HepG2 (cell line): ENCODE data around the gene PLEKHG4. TPM values are rescaled to one million over a fixed set of nuclear protein-coding genes. Genes with fewer than 3 reads are reported as not detected.

ENCODE experiments used
- FOXO1 ChIP-seq: sonication (generic); formaldehyde crosslinking; IDR thresholded peaks from 2 replicates; pipeline ENCODE4 v1.4.0; 2020; ENCODE audit warnings: missing genetic modification reagents
- HIVEP1 ChIP-seq: sonication (generic); formaldehyde crosslinking; IDR thresholded peaks from 2 replicates; pipeline ENCODE4 v1.4.0; 2020; ENCODE audit warnings: mild to moderate bottlenecking, missing genetic modification reagents
- LCORL ChIP-seq, 2 experiments: fragments of 450-650 bp in 1 of 2; sonication (generic) in 1 of 2; formaldehyde crosslinking in 1 of 2; IDR thresholded peaks; 2 replicates each; pipeline versions ENCODE4 v1.5.0 to v1.6.1; 2017 to 2020; ENCODE audit warnings: antibody characterized with exemption in 1 of 2, missing genetic modification reagents in 1 of 2
- TAF1 ChIP-seq: sonication (generic); formaldehyde crosslinking; IDR thresholded peaks from 2 replicates; pipeline ENCODE4 v1.4.0; 2020; ENCODE audit warnings: missing genetic modification reagents
- TMF1 ChIP-seq: sonication (generic); formaldehyde crosslinking; IDR thresholded peaks from 2 replicates; pipeline ENCODE4 v1.8.1; 2022; ENCODE audit warnings: low read depth, missing genetic modification reagents
- ZNF121 ChIP-seq: sonication (generic); formaldehyde crosslinking; IDR thresholded peaks from 2 replicates; pipeline ENCODE4 v1.5.0; 2020; ENCODE audit warnings: mild to moderate bottlenecking, missing genetic modification reagents
- ZNF781 ChIP-seq: sonication (generic); formaldehyde crosslinking; IDR thresholded peaks from 2 replicates; pipeline ENCODE4 v1.5.1; 2020; ENCODE audit warnings: borderline replicate concordance, mild to moderate bottlenecking, missing genetic modification reagents; ENCODE audit errors: not compliant biosample characterization
- polyA plus RNA-seq, 8 experiments: library from polyadenylated mRNA; depleted of rRNA in 3 of 8; stranded (reverse) in 7 of 8; unstranded in 1 of 8; fragments of >200 nt; fragmentation: Illumina TruSeq in 4 of 8; extraction: Trizol in 4 of 8; gene quantifications; 2 replicates each; pipeline versions ENCODE4 v1.2.1 to v1.2.3, GENCODE V29; 2011 to 2016; ENCODE audit warnings: low read depth in 4 of 8, missing spikeins in 1 of 8, mixed read lengths in 1 of 8; ENCODE audit not compliant: insufficient read depth in 1 of 8
- total RNA-seq, 5 experiments: library from RNA; depleted of rRNA; stranded (reverse); fragments of >200 nt; fragmentation: Illumina TruSeq; extraction: Trizol; gene quantifications; 2 replicates each; pipeline ENCODE4 v1.2.3, GENCODE V29; 2016; ENCODE audit warnings: low read depth in 1 of 5
- TF ChIP-seq, protein P1 (sequence below): sonication (generic); formaldehyde crosslinking; IDR thresholded peaks from 2 replicates; pipeline ENCODE4 v1.8.0; 2022; ENCODE audit warnings: mild to moderate bottlenecking, missing genetic modification reagents, borderline replicate concordance
- TF ChIP-seq, protein P2 (sequence below): sonication (generic); formaldehyde crosslinking; IDR thresholded peaks from 2 replicates; pipeline ENCODE4 v1.5.0; 2020; ENCODE audit warnings: mild to moderate bottlenecking, missing genetic modification reagents, borderline replicate concordance
- TF ChIP-seq, protein P3 (sequence below): sonication (generic); formaldehyde crosslinking; IDR thresholded peaks from 2 replicates; pipeline ENCODE4 v1.5.0; 2020; ENCODE audit warnings: missing genetic modification reagents
- TF ChIP-seq, protein P4 (sequence below): sonication (generic); formaldehyde crosslinking; IDR thresholded peaks from 2 replicates; pipeline ENCODE4 v1.4.0; 2020; ENCODE audit warnings: missing genetic modification reagents
- TF ChIP-seq, protein P5 (sequence below): sonication (generic); formaldehyde crosslinking; IDR thresholded peaks from 2 replicates; pipeline ENCODE4 v1.5.0; 2020; ENCODE audit warnings: missing genetic modification reagents

Gene PLEKHG4
- total and polyA plus RNA-seq, 2 of the 13 experiments (the other 11 are each of a cell fraction or from before 2014, with no cell fraction given): 7.1 to 13.6 TPM

DNA sequence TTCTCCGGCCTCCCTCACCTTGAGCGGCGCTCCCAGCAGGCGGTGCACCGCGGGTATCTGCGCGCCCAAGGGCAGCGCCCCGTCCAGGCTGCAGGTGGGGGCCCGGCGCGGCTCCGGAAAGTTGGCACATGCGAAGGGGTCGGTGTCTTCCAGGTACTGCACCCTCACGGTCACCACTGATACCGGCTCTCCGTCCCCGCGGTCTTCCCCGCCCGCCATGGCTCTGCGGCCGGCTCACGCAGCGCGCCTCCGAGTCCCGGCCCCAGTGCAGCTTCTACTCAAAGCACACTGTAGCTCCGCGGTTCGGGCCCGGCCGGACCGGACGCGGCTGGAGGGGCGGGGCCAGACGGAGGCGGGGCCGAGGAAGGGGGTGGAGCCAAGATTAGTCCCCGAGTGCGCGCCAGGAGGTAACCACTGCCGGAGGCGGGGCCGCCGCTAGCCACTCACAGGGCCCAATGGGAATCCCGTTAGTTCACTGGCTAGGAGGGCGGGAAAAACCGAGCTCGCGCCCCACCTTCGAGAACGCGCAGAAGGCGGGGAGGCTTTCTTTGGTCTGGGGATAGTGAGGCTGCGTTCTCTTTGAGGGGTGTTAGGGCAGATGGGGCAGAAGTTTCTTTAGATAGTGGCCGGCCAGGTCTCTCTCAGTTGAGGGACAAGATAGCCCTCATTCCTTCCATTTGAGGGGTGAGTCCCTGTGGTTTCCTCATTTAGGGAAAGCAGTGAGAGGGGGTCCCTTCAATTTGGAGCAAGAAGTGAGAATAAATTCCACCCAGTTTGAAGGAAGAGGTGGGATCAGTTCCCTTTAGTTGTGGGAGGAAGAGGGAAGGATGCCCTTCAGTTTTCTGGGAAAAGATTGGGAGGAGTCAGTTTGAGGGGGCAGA, 31.9 kb upstream of the PLEKHG4 start, which contains the start of gene FHOD1 (continued):
- TF ChIP-seq, protein P1, sequence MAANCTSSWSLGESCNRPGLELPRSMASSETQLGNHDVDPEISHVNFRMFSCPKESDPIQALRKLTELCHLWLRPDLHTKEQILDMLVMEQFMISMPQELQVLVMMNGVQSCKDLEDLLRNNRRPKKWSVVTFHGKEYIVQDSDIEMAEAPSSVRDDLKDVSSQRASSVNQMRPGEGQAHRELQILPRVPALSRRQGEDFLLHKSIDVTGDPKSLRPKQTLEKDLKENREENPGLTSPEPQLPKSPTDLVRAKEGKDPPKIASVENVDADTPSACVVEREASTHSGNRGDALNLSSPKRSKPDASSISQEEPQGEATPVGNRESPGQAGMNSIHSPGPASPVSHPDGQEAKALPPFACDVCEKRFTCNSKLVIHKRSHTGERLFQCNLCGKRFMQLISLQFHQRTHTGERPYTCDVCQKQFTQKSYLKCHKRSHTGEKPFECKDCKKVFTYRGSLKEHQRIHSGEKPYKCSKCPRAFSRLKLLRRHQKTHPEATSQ (CRISPR knock-in tag): peak; percentile 81; the same call in 1 of the 2 replicates
- no peak for TF ChIP-seq LCORL (IDR thresholded peaks at IDR 0.05)
- TF ChIP-seq LCORL (CRISPR knock-in tag; IDR thresholded peaks at IDR 0.05): peak; percentile 69
- TF ChIP-seq FOXO1: peak; percentile 29; the same call in 1 of the 2 replicates
- TF ChIP-seq TAF1: peak; percentile 85
- TF ChIP-seq, protein P2, sequence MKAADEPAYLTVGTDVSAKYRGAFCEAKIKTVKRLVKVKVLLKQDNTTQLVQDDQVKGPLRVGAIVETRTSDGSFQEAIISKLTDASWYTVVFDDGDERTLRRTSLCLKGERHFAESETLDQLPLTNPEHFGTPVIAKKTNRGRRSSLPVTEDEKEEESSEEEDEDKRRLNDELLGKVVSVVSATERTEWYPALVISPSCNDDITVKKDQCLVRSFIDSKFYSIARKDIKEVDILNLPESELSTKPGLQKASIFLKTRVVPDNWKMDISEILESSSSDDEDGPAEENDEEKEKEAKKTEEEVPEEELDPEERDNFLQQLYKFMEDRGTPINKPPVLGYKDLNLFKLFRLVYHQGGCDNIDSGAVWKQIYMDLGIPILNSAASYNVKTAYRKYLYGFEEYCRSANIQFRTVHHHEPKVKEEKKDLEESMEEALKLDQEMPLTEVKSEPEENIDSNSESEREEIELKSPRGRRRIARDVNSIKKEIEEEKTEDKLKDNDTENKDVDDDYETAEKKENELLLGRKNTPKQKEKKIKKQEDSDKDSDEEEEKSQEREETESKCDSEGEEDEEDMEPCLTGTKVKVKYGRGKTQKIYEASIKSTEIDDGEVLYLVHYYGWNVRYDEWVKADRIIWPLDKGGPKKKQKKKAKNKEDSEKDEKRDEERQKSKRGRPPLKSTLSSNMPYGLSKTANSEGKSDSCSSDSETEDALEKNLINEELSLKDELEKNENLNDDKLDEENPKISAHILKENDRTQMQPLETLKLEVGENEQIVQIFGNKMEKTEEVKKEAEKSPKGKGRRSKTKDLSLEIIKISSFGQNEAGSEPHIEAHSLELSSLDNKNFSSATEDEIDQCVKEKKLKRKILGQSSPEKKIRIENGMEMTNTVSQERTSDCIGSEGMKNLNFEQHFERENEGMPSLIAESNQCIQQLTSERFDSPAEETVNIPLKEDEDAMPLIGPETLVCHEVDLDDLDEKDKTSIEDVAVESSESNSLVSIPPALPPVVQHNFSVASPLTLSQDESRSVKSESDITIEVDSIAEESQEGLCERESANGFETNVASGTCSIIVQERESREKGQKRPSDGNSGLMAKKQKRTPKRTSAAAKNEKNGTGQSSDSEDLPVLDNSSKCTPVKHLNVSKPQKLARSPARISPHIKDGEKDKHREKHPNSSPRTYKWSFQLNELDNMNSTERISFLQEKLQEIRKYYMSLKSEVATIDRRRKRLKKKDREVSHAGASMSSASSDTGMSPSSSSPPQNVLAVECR (CRISPR knock-in tag): peak; percentile 69; the same call in 1 of the 2 replicates
- peak; percentile 61; the same call in 1 of the 2 replicates for TF ChIP-seq HIVEP1 (CRISPR knock-in tag)
- TF ChIP-seq, protein P3, sequence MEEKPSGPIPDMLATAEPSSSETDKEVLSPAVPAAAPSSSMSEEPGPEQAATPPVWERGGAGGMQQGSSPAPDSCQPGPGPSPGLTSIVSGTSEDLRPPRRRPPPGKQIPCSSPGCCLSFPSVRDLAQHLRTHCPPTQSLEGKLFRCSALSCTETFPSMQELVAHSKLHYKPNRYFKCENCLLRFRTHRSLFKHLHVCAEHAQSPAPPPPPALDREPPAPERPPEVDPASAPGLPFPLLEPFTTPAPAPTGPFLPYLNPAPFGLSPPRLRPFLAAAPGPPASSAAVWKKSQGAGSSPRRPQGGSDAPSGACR (CRISPR knock-in tag): no peak
- TF ChIP-seq, protein P4, sequence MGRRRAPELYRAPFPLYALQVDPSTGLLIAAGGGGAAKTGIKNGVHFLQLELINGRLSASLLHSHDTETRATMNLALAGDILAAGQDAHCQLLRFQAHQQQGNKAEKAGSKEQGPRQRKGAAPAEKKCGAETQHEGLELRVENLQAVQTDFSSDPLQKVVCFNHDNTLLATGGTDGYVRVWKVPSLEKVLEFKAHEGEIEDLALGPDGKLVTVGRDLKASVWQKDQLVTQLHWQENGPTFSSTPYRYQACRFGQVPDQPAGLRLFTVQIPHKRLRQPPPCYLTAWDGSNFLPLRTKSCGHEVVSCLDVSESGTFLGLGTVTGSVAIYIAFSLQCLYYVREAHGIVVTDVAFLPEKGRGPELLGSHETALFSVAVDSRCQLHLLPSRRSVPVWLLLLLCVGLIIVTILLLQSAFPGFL (CRISPR knock-in tag): no peak
- peak; percentile 83; the same call in 1 of the 2 replicates for TF ChIP-seq TMF1 (CRISPR knock-in tag)
- TF ChIP-seq ZNF781: peak; percentile 25
- no peak for TF ChIP-seq ZNF121 (CRISPR knock-in tag)
- TF ChIP-seq, protein P5, sequence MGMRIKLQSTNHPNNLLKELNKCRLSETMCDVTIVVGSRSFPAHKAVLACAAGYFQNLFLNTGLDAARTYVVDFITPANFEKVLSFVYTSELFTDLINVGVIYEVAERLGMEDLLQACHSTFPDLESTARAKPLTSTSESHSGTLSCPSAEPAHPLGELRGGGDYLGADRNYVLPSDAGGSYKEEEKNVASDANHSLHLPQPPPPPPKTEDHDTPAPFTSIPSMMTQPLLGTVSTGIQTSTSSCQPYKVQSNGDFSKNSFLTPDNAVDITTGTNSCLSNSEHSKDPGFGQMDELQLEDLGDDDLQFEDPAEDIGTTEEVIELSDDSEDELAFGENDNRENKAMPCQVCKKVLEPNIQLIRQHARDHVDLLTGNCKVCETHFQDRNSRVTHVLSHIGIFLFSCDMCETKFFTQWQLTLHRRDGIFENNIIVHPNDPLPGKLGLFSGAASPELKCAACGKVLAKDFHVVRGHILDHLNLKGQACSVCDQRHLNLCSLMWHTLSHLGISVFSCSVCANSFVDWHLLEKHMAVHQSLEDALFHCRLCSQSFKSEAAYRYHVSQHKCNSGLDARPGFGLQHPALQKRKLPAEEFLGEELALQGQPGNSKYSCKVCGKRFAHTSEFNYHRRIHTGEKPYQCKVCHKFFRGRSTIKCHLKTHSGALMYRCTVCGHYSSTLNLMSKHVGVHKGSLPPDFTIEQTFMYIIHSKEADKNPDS (CRISPR knock-in tag): peak; percentile 68; the same call in 1 of the 2 replicates
